Neural cell (in vitro differentiated cells): ENCODE data around the gene FBN1.

Experiments used
- EP300 ChIP-seq: fragments of 450-650 bp; conservative IDR thresholded peaks from 2 replicates; pipeline ENCODE4 v1.6.1; 2014; ENCODE audit warnings: antibody characterized with exemption, mild to moderate bottlenecking, moderate library complexity; ENCODE audit not compliant: poor library complexity, severe bottlenecking
- EZH2 ChIP-seq: fragments of 200-600, 300-800 bp; shearing (Covaris generic), sonication (generic); IDR thresholded peaks from 2 replicates; pipeline ENCODE4 v1.6.1; 2014; ENCODE audit warnings: antibody characterized with exemption, low read length, borderline replicate concordance, mild to moderate bottlenecking; ENCODE audit not compliant: insufficient read depth, poor library complexity, severe bottlenecking
- MXI1 ChIP-seq: fragments of 450-650 bp; conservative IDR thresholded peaks from 2 replicates; pipeline ENCODE4 v1.6.1; 2014; ENCODE audit warnings: antibody characterized with exemption, mild to moderate bottlenecking; ENCODE audit not compliant: poor library complexity, severe bottlenecking
- POLR2AphosphoS5 ChIP-seq: IDR thresholded peaks from 2 replicates; pipeline ENCODE4 v1.6.1; 2012
- RAD21 ChIP-seq: fragments of 450-650 bp; conservative IDR thresholded peaks from 2 replicates; pipeline ENCODE4 v1.6.1; 2014; ENCODE audit warnings: antibody characterized with exemption, mild to moderate bottlenecking, moderate library complexity
- SMC3 ChIP-seq: fragments of 450-650 bp; conservative IDR thresholded peaks from 2 replicates; pipeline ENCODE4 v1.6.1; 2014; ENCODE audit warnings: antibody characterized with exemption, mild to moderate bottlenecking, moderate library complexity; ENCODE audit not compliant: poor library complexity
- TAF1 ChIP-seq: IDR thresholded peaks from 2 replicates; pipeline ENCODE4 v1.6.1; 2012; ENCODE audit warnings: low read depth
- TF ChIP-seq, protein P1 (sequence below): fragments of 450-650 bp; IDR thresholded peaks from 2 replicates; pipeline ENCODE4 v1.5.1; 2014; ENCODE audit warnings: antibody characterized with exemption, mild to moderate bottlenecking, moderate library complexity; ENCODE audit not compliant: poor library complexity, severe bottlenecking
- TF ChIP-seq, protein P2 (sequence below): IDR thresholded peaks from 2 replicates; pipeline ENCODE4 v1.6.1; 2012; ENCODE audit warnings: borderline replicate concordance

- TF ChIP-seq POLR2AphosphoS5: no peak
- TF ChIP-seq, protein P1, sequence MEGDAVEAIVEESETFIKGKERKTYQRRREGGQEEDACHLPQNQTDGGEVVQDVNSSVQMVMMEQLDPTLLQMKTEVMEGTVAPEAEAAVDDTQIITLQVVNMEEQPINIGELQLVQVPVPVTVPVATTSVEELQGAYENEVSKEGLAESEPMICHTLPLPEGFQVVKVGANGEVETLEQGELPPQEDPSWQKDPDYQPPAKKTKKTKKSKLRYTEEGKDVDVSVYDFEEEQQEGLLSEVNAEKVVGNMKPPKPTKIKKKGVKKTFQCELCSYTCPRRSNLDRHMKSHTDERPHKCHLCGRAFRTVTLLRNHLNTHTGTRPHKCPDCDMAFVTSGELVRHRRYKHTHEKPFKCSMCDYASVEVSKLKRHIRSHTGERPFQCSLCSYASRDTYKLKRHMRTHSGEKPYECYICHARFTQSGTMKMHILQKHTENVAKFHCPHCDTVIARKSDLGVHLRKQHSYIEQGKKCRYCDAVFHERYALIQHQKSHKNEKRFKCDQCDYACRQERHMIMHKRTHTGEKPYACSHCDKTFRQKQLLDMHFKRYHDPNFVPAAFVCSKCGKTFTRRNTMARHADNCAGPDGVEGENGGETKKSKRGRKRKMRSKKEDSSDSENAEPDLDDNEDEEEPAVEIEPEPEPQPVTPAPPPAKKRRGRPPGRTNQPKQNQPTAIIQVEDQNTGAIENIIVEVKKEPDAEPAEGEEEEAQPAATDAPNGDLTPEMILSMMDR: no peak
- TF ChIP-seq TAF1: no peak
- no peak for TF ChIP-seq SMC3
- no peak for TF ChIP-seq EZH2
- TF ChIP-seq, protein P2, sequence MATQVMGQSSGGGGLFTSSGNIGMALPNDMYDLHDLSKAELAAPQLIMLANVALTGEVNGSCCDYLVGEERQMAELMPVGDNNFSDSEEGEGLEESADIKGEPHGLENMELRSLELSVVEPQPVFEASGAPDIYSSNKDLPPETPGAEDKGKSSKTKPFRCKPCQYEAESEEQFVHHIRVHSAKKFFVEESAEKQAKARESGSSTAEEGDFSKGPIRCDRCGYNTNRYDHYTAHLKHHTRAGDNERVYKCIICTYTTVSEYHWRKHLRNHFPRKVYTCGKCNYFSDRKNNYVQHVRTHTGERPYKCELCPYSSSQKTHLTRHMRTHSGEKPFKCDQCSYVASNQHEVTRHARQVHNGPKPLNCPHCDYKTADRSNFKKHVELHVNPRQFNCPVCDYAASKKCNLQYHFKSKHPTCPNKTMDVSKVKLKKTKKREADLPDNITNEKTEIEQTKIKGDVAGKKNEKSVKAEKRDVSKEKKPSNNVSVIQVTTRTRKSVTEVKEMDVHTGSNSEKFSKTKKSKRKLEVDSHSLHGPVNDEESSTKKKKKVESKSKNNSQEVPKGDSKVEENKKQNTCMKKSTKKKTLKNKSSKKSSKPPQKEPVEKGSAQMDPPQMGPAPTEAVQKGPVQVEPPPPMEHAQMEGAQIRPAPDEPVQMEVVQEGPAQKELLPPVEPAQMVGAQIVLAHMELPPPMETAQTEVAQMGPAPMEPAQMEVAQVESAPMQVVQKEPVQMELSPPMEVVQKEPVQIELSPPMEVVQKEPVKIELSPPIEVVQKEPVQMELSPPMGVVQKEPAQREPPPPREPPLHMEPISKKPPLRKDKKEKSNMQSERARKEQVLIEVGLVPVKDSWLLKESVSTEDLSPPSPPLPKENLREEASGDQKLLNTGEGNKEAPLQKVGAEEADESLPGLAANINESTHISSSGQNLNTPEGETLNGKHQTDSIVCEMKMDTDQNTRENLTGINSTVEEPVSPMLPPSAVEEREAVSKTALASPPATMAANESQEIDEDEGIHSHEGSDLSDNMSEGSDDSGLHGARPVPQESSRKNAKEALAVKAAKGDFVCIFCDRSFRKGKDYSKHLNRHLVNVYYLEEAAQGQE: no peak
- TF ChIP-seq EP300: no peak
- TF ChIP-seq RAD21: no peak
- no peak for TF ChIP-seq MXI1
Measured at GRCh38 chr15:48473667-48474066, 171.8 kb downstream of the FBN1 start.
